K562 (cell line): Measurements from ENCODE around the gene CRYBA4. TPM values are rescaled to one million over a fixed set of nuclear protein-coding genes. Genes with fewer than 3 reads are reported as not detected.

ENCODE experiments used
- BRD9 ChIP-seq: fragments of 450-650 bp; IDR thresholded peaks from 2 replicates; pipeline ENCODE4 v1.6.1; 2018; ENCODE audit warnings: low read depth; ENCODE audit not compliant: partially characterized antibody
- BRF1 ChIP-seq: IDR thresholded peaks from 3 replicates; pipeline ENCODE4 v1.6.1; 2011; ENCODE audit warnings: borderline replicate concordance, mild to moderate bottlenecking; ENCODE audit not compliant: insufficient read length; ENCODE audit errors: extremely low read depth
- CTBP1 ChIP-seq: fragments of 450-650 bp; IDR thresholded peaks from 2 replicates; pipeline ENCODE4 v1.6.1; 2016; ENCODE audit warnings: borderline replicate concordance
- DMBX1 ChIP-seq: fragments of 250-450 bp; sonication (Bioruptor Pico); IDR thresholded peaks from 2 replicates; pipeline ENCODE4 v1.8.0; 2022; ENCODE audit warnings: inconsistent platforms, mild to moderate bottlenecking, moderate library complexity, borderline replicate concordance
- FOXJ2 ChIP-seq: fragments of 200-800 bp; sonication (Bioruptor generic); IDR thresholded peaks from 2 replicates; pipeline ENCODE4 v1.6.1; 2016; ENCODE audit warnings: missing genetic modification characterization, missing compliant biosample characterization
- MAFK ChIP-seq: IDR thresholded peaks from 2 replicates; pipeline ENCODE4 v1.6.1; 2011; ENCODE audit warnings: low read length, improper control_type of control experiment
- MTA1 ChIP-seq: fragments of 450-650 bp; IDR thresholded peaks from 2 replicates; pipeline ENCODE4 v1.6.1; 2017; ENCODE audit warnings: borderline replicate concordance
- PCBP2 ChIP-seq: fragments of 200-400 bp; formaldehyde crosslinking; IDR thresholded peaks from 2 replicates; pipeline ENCODE4 v1.6.1; 2018; ENCODE audit warnings: low read length, low read depth, mild to moderate bottlenecking, moderate library complexity; ENCODE audit not compliant: poor library complexity, severe bottlenecking
- RBM14 ChIP-seq: fragments of 200-400 bp; formaldehyde crosslinking; IDR thresholded peaks from 2 replicates; pipeline ENCODE4 v1.6.1; 2018; ENCODE audit warnings: low read depth, mild to moderate bottlenecking, low read length, moderate library complexity, borderline replicate concordance; ENCODE audit not compliant: insufficient read depth
- SMAD1 ChIP-seq: fragments of 150-350 bp; IDR thresholded peaks from 2 replicates; pipeline ENCODE4 v1.6.1; 2014; ENCODE audit warnings: low read length, low read depth; ENCODE audit not compliant: partially characterized antibody
- SRSF1 ChIP-seq: fragments of 200-400 bp; formaldehyde crosslinking; IDR thresholded peaks from 2 replicates; pipeline ENCODE4 v1.6.1; 2017; ENCODE audit warnings: mild to moderate bottlenecking, low read depth, low read length, moderate library complexity
- TAF1 ChIP-seq: IDR thresholded peaks from 2 replicates; pipeline ENCODE4 v1.6.1; 2011; ENCODE audit warnings: mild to moderate bottlenecking, low read length, moderate library complexity; ENCODE audit not compliant: insufficient read depth, control insufficient read depth, severe bottlenecking; ENCODE audit errors: extremely low read depth
- TSC22D4 ChIP-seq: fragments of 450-650 bp; IDR thresholded peaks from 2 replicates; pipeline ENCODE4 v1.6.1; 2016; ENCODE audit warnings: missing genetic modification characterization, missing biosample characterization, control low read depth
- ZNF124 ChIP-seq: sonication (generic); formaldehyde crosslinking; IDR thresholded peaks from 2 replicates; pipeline ENCODE4 v1.8.1; 2022; ENCODE audit warnings: missing genetic modification reagents
- ZNF184 ChIP-seq: sonication (generic); formaldehyde crosslinking; IDR thresholded peaks from 2 replicates; pipeline ENCODE4 v1.5.0; 2020; ENCODE audit warnings: missing genetic modification reagents
- ZNF347 ChIP-seq: fragments of 450-650 bp; formaldehyde crosslinking; IDR thresholded peaks from 2 replicates; pipeline ENCODE4 v1.4.0; 2020; ENCODE audit warnings: low read depth, mild to moderate bottlenecking, moderate library complexity
- ZNF444 ChIP-seq: fragments of 250-450 bp; sonication (Bioruptor Pico); IDR thresholded peaks from 2 replicates; pipeline ENCODE4 v1.4.0; 2020; ENCODE audit warnings: mild to moderate bottlenecking, moderate library complexity
- polyA plus RNA-seq, 8 experiments: library from polyadenylated mRNA; depleted of rRNA in 4 of 8; stranded (reverse) in 5 of 8; unstranded in 3 of 8; fragments of >200 nt; fragmentation: Nextera tagmentation in 2 of 8; fragmentation: Illumina TruSeq in 1 of 8; extraction: Ambion mirVana in 2 of 8; extraction: Trizol in 1 of 8; gene quantifications; 2 replicates each; pipeline versions ENCODE4 v1.2.1 to v1.2.3, GENCODE V29; 2011 to 2014; ENCODE audit warnings: inconsistent platforms in 1 of 8, missing spikeins in 1 of 8
- total RNA-seq, 7 experiments: library from RNA; depleted of rRNA in 6 of 7; stranded (reverse); fragments of >200 nt in 6 of 7; fragmentation: Illumina TruSeq in 2 of 7; extraction: Trizol in 2 of 7; gene quantifications; 2 replicates each; pipeline versions ENCODE4 v1.2.1 to v1.2.3, GENCODE V29; 2011 to 2021; ENCODE audit warnings: low replicate concordance in 1 of 7
- TF ChIP-seq, protein P1 (sequence below): fragments of 450-650 bp; IDR thresholded peaks from 2 replicates; pipeline ENCODE4 v1.6.1; 2017; ENCODE audit warnings: mild to moderate bottlenecking, moderate library complexity
- TF ChIP-seq, protein P2 (sequence below): fragments of 450-650 bp; IDR thresholded peaks from 2 replicates; pipeline ENCODE4 v1.6.1; 2016; ENCODE audit warnings: low read depth, mild to moderate bottlenecking, moderate library complexity
- TF ChIP-seq, protein P3 (sequence below): fragments of 450-650 bp; IDR thresholded peaks from 2 replicates; pipeline ENCODE4 v1.6.1; 2017; ENCODE audit warnings: antibody characterized with exemption
- TF ChIP-seq, protein P4 (sequence below): sonication (generic); formaldehyde crosslinking; IDR thresholded peaks from 2 replicates; pipeline ENCODE4 v1.8.0; 2022; ENCODE audit warnings: mild to moderate bottlenecking, missing genetic modification reagents
- TF ChIP-seq, protein P5 (sequence below): fragments of 450-650 bp; IDR thresholded peaks from 2 replicates; pipeline ENCODE4 v1.6.1; 2018; ENCODE audit warnings: mild to moderate bottlenecking, low read depth; ENCODE audit not compliant: partially characterized antibody

Gene CRYBA4
- total and polyA plus RNA-seq, 9 of the 15 experiments (the other 6 are each of a cell fraction or from before 2014, with no cell fraction given) = 0.59 to 3.3 (median 1.6) TPM

DNA sequence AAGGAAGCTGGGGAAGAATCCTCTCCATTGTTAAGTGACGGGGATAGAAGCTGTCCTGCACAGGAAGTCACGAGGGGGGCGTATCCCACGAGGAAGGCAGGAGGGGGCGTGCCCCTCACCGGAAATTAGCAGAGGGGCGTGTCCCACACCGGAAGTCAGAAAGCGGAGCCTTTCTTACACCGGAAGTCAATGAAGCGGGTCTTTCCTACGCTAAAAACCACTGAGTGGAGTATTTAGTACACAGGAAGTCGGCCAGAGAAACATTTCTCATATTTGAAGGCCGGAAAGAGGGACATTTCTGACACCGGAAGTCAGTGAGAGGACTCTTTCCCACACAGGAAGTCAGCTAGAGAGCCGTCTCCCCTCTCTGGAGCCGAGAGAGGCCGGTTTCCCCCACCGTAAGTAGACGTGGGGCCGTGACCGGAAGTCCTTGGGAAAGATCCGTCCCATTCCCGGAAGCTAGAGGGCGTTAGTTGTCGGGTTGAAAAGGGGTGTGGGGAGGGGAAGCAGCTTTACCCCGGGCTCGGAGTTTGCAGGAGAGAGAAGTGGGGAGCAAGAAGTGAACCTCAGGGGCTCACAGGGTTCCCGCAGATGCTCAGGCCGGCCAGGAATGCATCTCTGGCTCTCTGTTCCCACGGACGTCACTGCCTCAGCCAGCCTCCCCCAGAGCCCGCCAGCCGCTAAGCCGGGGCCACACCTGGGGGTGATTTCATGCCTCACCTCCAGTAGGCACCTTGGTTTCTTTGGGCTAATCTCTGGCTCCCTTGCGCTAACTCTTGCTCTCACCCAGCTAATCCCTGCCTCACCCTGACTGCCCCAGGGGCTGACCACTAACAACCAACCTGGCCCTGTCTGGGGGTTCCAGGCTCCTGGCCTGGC is 51.1 kb downstream of the CRYBA4 start (continued):
- peak; percentile 48 for TF ChIP-seq TAF1
- TF ChIP-seq MTA1 = no peak
- TF ChIP-seq ZNF444 (CRISPR knock-in tag) = no peak
- no peak for TF ChIP-seq BRF1
- TF ChIP-seq, protein P1, sequence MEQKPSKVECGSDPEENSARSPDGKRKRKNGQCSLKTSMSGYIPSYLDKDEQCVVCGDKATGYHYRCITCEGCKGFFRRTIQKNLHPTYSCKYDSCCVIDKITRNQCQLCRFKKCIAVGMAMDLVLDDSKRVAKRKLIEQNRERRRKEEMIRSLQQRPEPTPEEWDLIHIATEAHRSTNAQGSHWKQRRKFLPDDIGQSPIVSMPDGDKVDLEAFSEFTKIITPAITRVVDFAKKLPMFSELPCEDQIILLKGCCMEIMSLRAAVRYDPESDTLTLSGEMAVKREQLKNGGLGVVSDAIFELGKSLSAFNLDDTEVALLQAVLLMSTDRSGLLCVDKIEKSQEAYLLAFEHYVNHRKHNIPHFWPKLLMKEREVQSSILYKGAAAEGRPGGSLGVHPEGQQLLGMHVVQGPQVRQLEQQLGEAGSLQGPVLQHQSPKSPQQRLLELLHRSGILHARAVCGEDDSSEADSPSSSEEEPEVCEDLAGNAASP = no peak
- no peak for TF ChIP-seq ZNF347 (CRISPR knock-in tag)
- no peak for TF ChIP-seq TSC22D4 (tag)
- TF ChIP-seq DMBX1 (CRISPR knock-in tag) = no peak
- TF ChIP-seq ZNF184 (CRISPR knock-in tag) = no peak
- TF ChIP-seq BRD9 = no peak
- TF ChIP-seq RBM14 = no peak
- TF ChIP-seq, protein P2, sequence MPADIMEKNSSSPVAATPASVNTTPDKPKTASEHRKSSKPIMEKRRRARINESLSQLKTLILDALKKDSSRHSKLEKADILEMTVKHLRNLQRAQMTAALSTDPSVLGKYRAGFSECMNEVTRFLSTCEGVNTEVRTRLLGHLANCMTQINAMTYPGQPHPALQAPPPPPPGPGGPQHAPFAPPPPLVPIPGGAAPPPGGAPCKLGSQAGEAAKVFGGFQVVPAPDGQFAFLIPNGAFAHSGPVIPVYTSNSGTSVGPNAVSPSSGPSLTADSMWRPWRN = no peak
- no peak for TF ChIP-seq MAFK
- TF ChIP-seq, protein P3, sequence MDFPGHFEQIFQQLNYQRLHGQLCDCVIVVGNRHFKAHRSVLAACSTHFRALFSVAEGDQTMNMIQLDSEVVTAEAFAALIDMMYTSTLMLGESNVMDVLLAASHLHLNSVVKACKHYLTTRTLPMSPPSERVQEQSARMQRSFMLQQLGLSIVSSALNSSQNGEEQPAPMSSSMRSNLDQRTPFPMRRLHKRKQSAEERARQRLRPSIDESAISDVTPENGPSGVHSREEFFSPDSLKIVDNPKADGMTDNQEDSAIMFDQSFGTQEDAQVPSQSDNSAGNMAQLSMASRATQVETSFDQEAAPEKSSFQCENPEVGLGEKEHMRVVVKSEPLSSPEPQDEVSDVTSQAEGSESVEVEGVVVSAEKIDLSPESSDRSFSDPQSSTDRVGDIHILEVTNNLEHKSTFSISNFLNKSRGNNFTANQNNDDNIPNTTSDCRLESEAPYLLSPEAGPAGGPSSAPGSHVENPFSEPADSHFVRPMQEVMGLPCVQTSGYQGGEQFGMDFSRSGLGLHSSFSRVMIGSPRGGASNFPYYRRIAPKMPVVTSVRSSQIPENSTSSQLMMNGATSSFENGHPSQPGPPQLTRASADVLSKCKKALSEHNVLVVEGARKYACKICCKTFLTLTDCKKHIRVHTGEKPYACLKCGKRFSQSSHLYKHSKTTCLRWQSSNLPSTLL = no peak
- TF ChIP-seq ZNF124 = no peak
- TF ChIP-seq FOXJ2 (tag) = no peak
- TF ChIP-seq SMAD1 = no peak
- TF ChIP-seq, protein P4, sequence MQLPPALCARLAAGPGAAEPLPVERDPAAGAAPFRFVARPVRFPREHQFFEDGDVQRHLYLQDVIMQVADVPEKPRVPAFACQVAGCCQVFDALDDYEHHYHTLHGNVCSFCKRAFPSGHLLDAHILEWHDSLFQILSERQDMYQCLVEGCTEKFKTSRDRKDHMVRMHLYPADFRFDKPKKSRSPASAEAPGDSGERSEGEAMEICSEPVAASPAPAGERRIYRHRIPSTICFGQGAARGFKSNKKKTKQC (CRISPR knock-in tag) = no peak
- TF ChIP-seq PCBP2 = no peak
- TF ChIP-seq, protein P5, sequence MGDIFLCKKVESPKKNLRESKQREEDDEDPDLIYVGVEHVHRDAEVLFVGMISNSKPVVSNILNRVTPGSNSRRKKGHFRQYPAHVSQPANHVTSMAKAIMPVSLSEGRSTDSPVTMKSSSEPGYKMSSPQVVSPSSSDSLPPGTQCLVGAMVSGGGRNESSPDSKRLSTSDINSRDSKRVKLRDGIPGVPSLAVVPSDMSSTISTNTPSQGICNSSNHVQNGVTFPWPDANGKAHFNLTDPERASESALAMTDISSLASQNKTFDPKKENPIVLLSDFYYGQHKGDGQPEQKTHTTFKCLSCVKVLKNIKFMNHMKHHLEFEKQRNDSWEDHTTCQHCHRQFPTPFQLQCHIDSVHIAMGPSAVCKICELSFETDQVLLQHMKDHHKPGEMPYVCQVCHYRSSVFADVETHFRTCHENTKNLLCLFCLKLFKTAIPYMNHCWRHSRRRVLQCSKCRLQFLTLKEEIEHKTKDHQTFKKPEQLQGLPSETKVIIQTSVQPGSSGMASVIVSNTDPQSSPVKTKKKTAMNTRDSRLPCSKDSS = no peak
- TF ChIP-seq SRSF1 = no peak
- TF ChIP-seq CTBP1 = no peak
